Mesendoderm (in vitro differentiated cells): ENCODE results near the gene GLDC.

Experiments
- DNase-seq: peaks from one replicate; pipeline ENCODE4 v3.0.0; 2013
- H2AK5ac ChIP-seq: 2 replicates; pipeline ENCODE4 v1.6.1; 2013; ENCODE audit warnings: low read length, inconsistent platforms
- H2BK120ac ChIP-seq: 2 replicates; pipeline ENCODE4 v1.6.1; 2013; ENCODE audit warnings: low read depth, mild to moderate bottlenecking, low read length, moderate library complexity, mixed read lengths
- H2BK15ac ChIP-seq: replicated peaks from 2 replicates; pipeline ENCODE4 v1.6.1; 2013; ENCODE audit warnings: low read depth, mild to moderate bottlenecking, moderate library complexity
- H2BK5ac ChIP-seq: 2 replicates; pipeline ENCODE4 v1.6.1; 2013; ENCODE audit warnings: low read length, inconsistent platforms
- H3K18ac ChIP-seq: 2 replicates; pipeline ENCODE4 v1.6.1; 2013; ENCODE audit warnings: mild to moderate bottlenecking, low read length, mixed read lengths
- H3K23ac ChIP-seq: one replicate; pipeline ENCODE4 v1.6.1; 2013; ENCODE audit warnings: low read length
- H3K27ac ChIP-seq: 2 replicates; pipeline ENCODE4 v1.5.1; 2013; ENCODE audit warnings: low read depth, mild to moderate bottlenecking, inconsistent platforms, low read length, moderate library complexity
- H3K27me3 ChIP-seq: 2 replicates; pipeline ENCODE4 v1.6.1; 2013; ENCODE audit warnings: low read length, control low read depth, mild to moderate bottlenecking, inconsistent platforms; ENCODE audit not compliant: insufficient read depth, poor library complexity
- H3K36me3 ChIP-seq: 2 replicates; pipeline ENCODE4 v1.6.1; 2013; ENCODE audit warnings: low read length, inconsistent platforms; ENCODE audit not compliant: control insufficient read depth, insufficient read depth
- H3K4ac ChIP-seq: one replicate; pipeline ENCODE4 v1.6.1; 2013; ENCODE audit warnings: low read depth, mild to moderate bottlenecking, low read length, moderate library complexity
- H3K4me1 ChIP-seq: 2 replicates; pipeline ENCODE4 v1.6.1; 2013; ENCODE audit warnings: low read depth, low read length, inconsistent platforms; ENCODE audit not compliant: control insufficient read depth
- H3K4me2 ChIP-seq: 2 replicates; pipeline ENCODE4 v1.6.1; 2013; ENCODE audit warnings: low read length
- H3K4me3 ChIP-seq: 2 replicates; pipeline ENCODE4 v1.5.1; 2013; ENCODE audit warnings: mild to moderate bottlenecking, low read length
- H3K56ac ChIP-seq: one replicate; pipeline ENCODE4 v1.6.1; 2013; ENCODE audit warnings: low read length
- H3K79me1 ChIP-seq: 2 replicates; pipeline ENCODE4 v1.6.1; 2013; ENCODE audit warnings: low read length, inconsistent platforms
- H3K79me2 ChIP-seq: 2 replicates; pipeline ENCODE4 v1.6.1; 2013; ENCODE audit warnings: mild to moderate bottlenecking, low read length; ENCODE audit not compliant: control insufficient read depth, insufficient read depth
- H3K9ac ChIP-seq: 2 replicates; pipeline ENCODE4 v1.6.1; 2013; ENCODE audit warnings: low read length, inconsistent platforms
- H4K5ac ChIP-seq: one replicate; pipeline ENCODE4 v1.6.1; 2013; ENCODE audit warnings: low read length
- H4K8ac ChIP-seq: one replicate; pipeline ENCODE4 v1.6.1; 2013; ENCODE audit warnings: low read depth, mild to moderate bottlenecking, control low read depth, low read length, moderate library complexity
- WGBS: extraction: QIAGEN DNeasy Blood & Tissue Kit; methylation state at CpG from one replicate; pipeline ENCODE4 v1.1.7; 2013; ENCODE audit warnings: low lambda C conversion rate, missing lambda C conversion rate; ENCODE audit not compliant: insufficient coverage; ENCODE audit errors: extremely low coverage; 5-methylcytosine and 5-hydroxymethylcytosine counted together

Gene GLDC

GRCh38 chr9:6552498-6553121 lies 92.9 kb downstream of the GLDC start:
- Histone ChIP-seq H4K5ac (no peak overlapping the region), H3K18ac (no peak overlapping the region), H2AK5ac (no peak overlapping the region), H3K4me1 (no peaks in the 10 kb centered on the region), H2BK5ac (no peak overlapping the region), H3K4me3 (no peak overlapping the region), H3K79me2 (no peaks in the 10 kb centered on the region), H3K27me3 (no peaks in the 10 kb centered on the region), H3K4ac (no peak overlapping the region), H3K27ac (no peak overlapping the region), H3K56ac (no peak overlapping the region), H4K8ac (no peak overlapping the region), H3K79me1 (no peaks in the 10 kb centered on the region), H2BK15ac (no peak overlapping the region), H3K23ac (no peak overlapping the region), H3K4me2 (no peak overlapping the region), H3K9ac (no peak overlapping the region), H2BK120ac (no peak overlapping the region), H3K36me3 (no peaks in the 10 kb centered on the region)
- DNase-seq = no peak
- WGBS = no CpG with 5 or more reads among the region's 7 CpGs

- H3K4ac ChIP-seq = no peak overlapping the region
- no peak overlapping the region for H4K8ac ChIP-seq
- H2BK120ac ChIP-seq = no peak overlapping the region
- no peak overlapping the region for H4K5ac ChIP-seq
- no peak overlapping the region for H3K23ac ChIP-seq
- no peak overlapping the region for H3K27ac ChIP-seq
- WGBS = no CpG with 5 or more reads among the region's 3 CpGs
- no peak overlapping the region for H3K56ac ChIP-seq
- H3K36me3 ChIP-seq = no peaks in the 10 kb centered on the region
- no peak overlapping the region for H3K4me2 ChIP-seq
- peak; percentile 40 for DNase-seq
- H3K18ac ChIP-seq = no peak overlapping the region
- H3K79me2 ChIP-seq = no peaks in the 10 kb centered on the region
- no peak overlapping the region for H2BK5ac ChIP-seq
- no peak overlapping the region for H3K9ac ChIP-seq
- no peaks in the 10 kb centered on the region for H3K79me1 ChIP-seq
- no peak overlapping the region for H3K4me3 ChIP-seq
- H2AK5ac ChIP-seq = no peak overlapping the region
- H3K27me3 ChIP-seq = no peaks in the 10 kb centered on the region
- H2BK15ac ChIP-seq = no peak overlapping the region
- no peaks in the 10 kb centered on the region for H3K4me1 ChIP-seq
Measured at GRCh38 chr9:6552033-6552432, 93.5 kb downstream of the GLDC start.

- H3K79me1 ChIP-seq = no peaks in the 10 kb centered on the region
- no peak overlapping the region for H3K23ac ChIP-seq
- H3K79me2 ChIP-seq = no peaks in the 10 kb centered on the region
- no peaks in the 10 kb centered on the region for H3K4me1 ChIP-seq
- no peak overlapping the region for H4K8ac ChIP-seq
- no peak overlapping the region for H2BK5ac ChIP-seq
- no peak overlapping the region for H2BK15ac ChIP-seq
- H3K4me3 ChIP-seq = no peak overlapping the region
- no peak overlapping the region for H3K9ac ChIP-seq
- no peak overlapping the region for H2BK120ac ChIP-seq
- no peaks in the 10 kb centered on the region for H3K36me3 ChIP-seq
- H3K27me3 ChIP-seq = no peaks in the 10 kb centered on the region
- no peak overlapping the region for H3K4ac ChIP-seq
- H3K56ac ChIP-seq = no peak overlapping the region
- DNase-seq = no peak
- H4K5ac ChIP-seq = no peak overlapping the region
- WGBS = no CpG with 5 or more reads among the region's 2 CpGs
- H3K27ac ChIP-seq = no peak overlapping the region
- no peak overlapping the region for H3K4me2 ChIP-seq
- no peak overlapping the region for H3K18ac ChIP-seq
- no peak overlapping the region for H2AK5ac ChIP-seq
Measured at GRCh38 chr9:6551136-6551535, 94.4 kb downstream of the GLDC start.

GRCh38 chr9:6549106-6549800 lies 96.3 kb downstream of the GLDC start:
- Histone ChIP-seq H3K4me2 (no peak overlapping the region), H2BK120ac (no peak overlapping the region), H3K79me2 (no peaks in the 10 kb centered on the region), H2AK5ac (no peak overlapping the region), H3K4me3 (no peak overlapping the region), H4K5ac (no peak overlapping the region), H3K18ac (no peak overlapping the region), H3K27ac (no peak overlapping the region), H3K9ac (no peak overlapping the region), H3K79me1 (no peaks in the 10 kb centered on the region), H3K56ac (no peak overlapping the region), H3K27me3 (no peaks in the 10 kb centered on the region), H3K23ac (no peak overlapping the region), H2BK15ac (no peak overlapping the region), H2BK5ac (no peak overlapping the region), H3K4me1 (no peaks in the 10 kb centered on the region), H3K4ac (no peak overlapping the region), H4K8ac (no peak overlapping the region), H3K36me3 (no peaks in the 10 kb centered on the region)
- no CpG with 5 or more reads among the region's 8 CpGs for whole genome bisulfite sequencing
- DNase-seq = no peak

GRCh38 chr9:6545017-6545691 lies 100.4 kb downstream of the GLDC start:
- no peak for DNase-seq
- no peak overlapping the region for H3K4me3 ChIP-seq
- H3K4me1 ChIP-seq = no peaks in the 10 kb centered on the region
- H2BK5ac ChIP-seq = no peak overlapping the region
- H3K36me3 ChIP-seq = no peaks in the 10 kb centered on the region
- H3K27me3 ChIP-seq = no peaks in the 10 kb centered on the region
- no peak overlapping the region for H3K56ac ChIP-seq
- no peak overlapping the region for H3K27ac ChIP-seq
- H2BK15ac ChIP-seq = no peak overlapping the region
- H3K9ac ChIP-seq = no peak overlapping the region
- H3K18ac ChIP-seq = no peak overlapping the region
- H2BK120ac ChIP-seq = no peak overlapping the region
- H3K79me1 ChIP-seq = no peaks in the 10 kb centered on the region
- H3K23ac ChIP-seq = no peak overlapping the region
- H2AK5ac ChIP-seq = no peak overlapping the region
- H3K4ac ChIP-seq = no peak overlapping the region
- H4K8ac ChIP-seq = no peak overlapping the region
- no peak overlapping the region for H3K4me2 ChIP-seq
- H3K79me2 ChIP-seq = no peaks in the 10 kb centered on the region
- no CpG with 5 or more reads among the region's 8 CpGs for WGBS
- H4K5ac ChIP-seq = no peak overlapping the region
